GM19397 (cell line): ENCODE measurements around the gene OLFM4.

Experiments
- ATAC-seq: cut with Tn5 transposase; IDR thresholded peaks from one replicate; pipeline ENCODE4 v1.9.1; 2021; ENCODE audit warnings: mild to moderate bottlenecking, moderate library complexity; ENCODE audit not compliant: unreplicated experiment

OLFM4 gene, protein sequence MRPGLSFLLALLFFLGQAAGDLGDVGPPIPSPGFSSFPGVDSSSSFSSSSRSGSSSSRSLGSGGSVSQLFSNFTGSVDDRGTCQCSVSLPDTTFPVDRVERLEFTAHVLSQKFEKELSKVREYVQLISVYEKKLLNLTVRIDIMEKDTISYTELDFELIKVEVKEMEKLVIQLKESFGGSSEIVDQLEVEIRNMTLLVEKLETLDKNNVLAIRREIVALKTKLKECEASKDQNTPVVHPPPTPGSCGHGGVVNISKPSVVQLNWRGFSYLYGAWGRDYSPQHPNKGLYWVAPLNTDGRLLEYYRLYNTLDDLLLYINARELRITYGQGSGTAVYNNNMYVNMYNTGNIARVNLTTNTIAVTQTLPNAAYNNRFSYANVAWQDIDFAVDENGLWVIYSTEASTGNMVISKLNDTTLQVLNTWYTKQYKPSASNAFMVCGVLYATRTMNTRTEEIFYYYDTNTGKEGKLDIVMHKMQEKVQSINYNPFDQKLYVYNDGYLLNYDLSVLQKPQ

DNA sequence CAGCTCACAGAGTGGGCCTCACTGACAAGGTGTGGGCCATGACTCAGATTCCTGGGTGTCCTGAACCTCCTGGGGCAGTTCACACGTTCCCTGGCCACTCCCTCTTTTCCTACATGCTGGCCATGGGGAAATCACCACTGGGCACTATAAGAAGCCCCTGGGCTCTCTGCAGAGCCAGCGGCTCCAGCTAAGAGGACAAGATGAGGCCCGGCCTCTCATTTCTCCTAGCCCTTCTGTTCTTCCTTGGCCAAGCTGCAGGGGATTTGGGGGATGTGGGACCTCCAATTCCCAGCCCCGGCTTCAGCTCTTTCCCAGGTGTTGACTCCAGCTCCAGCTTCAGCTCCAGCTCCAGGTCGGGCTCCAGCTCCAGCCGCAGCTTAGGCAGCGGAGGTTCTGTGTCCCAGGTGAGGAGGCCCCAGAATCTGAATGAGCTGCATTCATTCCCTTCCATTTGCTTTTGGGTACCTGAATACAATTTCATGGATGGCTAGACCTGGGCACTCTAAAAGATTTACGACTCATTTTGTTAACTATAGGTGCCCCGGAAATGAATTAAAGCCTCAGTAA lies at the start of gene OLFM4:
OLFM4 (plus strand) TSS at position 177 of the 567 bp plus-strand sequence; CDS start at position 201, 24 bp downstream.
- no peak for ATAC-seq

DNA sequence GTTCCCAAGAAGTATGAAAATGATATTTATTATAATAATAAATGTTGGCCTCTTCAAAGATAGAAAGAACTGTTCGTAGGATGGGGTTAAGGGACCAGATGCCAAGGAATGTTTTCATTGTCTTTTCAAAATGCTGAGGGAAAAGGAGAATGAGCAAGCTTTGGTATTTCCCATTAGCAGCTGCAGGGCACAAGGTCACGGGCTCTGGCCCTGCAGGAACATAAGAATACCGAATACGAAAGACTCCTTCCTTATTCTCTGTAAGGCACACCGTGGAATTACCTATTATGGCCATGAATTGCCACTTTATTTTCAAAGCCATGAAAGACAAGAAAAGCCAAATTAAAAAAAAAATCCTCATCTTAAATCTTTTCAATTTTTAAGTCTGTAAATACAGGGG lies 49.6 kb upstream of the OLFM4 start:
- no peak for ATAC-seq

DNA sequence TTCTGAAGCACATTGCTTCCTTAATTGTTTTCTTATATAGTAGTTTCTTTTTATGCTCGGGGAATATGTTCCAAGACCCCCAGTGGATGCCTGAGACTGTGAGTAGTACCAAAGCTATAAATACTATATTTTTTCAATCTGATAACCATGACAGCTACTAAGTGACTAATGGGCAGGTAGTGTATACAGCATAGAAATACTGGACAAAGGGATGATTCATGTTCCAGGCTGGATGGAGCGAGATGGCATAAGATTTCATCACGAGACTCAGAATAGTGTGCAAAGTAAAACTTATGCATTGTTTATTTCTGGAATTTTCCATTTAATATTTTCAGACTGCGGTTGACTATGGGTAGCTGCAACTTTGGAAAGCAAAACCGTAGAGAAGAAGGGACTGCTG lies 47.9 kb upstream of the OLFM4 start:
- no peak for ATAC-seq

DNA sequence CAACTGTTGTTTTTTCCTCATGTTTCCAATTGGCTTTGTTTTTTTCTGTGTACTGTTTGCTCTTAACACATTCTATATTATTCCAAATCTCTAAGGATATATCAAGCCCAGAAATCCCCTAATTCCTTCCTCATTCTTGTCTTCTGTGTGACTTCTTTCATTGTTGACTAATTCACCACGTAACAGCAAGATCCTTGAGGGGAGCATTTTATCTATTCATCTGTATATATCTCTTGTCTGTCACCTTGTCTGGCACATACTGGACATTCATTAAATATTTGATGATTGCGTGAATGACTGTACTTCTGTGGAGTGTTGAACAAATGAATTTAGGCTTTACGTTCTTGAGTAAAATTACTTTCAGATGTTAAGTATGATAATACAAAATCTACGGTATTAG lies 44.8 kb upstream of the OLFM4 start:
- no peak for ATAC-seq

DNA sequence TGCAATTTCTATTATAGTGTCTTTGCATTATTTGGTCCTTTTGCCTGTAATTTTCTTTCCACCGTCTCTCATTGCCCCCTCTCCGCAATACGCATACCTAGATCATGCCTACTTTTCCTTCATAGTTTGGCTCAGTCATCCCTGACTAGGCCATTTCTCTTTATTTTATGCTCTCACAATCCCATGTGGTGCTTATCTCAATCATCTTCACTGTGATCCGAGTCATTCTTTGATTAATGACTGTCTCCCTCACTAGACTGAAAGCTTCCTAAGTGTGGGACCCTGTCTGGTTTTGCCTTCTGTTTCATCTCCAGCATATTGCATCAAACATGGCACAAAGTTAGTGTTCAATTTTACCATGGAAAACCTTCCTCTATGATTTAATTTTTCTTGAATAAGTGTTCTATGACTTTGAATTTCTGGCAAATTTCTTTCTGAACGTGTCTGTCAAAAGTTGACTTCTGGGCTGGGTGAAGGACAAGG lies 43.7 kb upstream of the OLFM4 start:
- no peak for ATAC-seq

DNA sequence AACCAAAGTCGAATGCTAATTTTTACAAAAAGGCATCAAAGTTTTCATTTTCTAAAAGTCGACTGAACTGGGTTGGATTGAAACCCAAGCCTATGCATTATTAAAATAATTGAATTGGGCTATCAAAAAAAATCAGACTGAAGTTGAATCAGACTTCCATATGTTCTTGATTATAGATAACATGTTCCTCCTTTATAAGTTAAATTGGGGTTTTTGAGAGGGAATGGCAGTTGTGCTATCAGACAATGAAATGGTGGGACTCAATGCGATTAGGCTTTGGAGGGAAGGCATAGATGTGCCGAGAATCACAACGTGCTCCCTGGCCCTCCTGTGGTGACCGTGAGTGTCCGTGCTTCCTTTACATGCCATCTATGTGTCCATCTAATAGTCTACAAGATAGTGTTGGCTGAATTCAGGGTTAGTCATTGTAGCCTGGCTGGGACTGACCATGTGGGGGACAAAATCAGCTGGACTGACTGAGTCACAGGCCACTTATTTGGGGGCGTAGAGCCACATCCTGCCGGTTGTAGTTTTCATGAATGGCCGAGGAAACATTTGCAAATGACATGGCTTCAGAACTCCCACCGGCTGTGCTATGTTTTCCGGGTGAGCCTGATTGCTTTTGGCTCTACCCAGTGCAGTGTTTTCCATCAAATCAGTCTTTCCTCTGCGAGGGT lies 37.1 kb upstream of the OLFM4 start:
- no peak for ATAC-seq

DNA sequence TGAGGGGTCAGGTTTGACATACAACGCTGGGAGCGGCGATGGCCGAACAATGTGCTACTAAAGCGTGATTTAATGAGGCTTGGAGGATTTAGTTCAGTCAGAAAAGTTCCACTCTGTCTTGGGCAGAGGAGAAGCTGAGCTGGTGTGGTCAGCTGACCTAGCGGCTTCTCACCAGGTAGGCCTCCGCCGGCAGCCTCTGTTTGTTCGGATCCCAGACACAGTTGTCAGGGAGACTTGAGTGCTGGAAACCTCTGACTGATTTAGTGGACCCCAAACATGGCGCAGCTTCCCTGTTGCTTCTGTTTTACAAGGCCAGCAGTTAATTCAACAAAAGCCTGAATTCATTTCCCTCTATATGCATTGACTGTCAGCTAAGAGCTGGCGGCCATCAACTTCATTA lies 36.5 kb upstream of the OLFM4 start:
- ATAC-seq: no peak

DNA sequence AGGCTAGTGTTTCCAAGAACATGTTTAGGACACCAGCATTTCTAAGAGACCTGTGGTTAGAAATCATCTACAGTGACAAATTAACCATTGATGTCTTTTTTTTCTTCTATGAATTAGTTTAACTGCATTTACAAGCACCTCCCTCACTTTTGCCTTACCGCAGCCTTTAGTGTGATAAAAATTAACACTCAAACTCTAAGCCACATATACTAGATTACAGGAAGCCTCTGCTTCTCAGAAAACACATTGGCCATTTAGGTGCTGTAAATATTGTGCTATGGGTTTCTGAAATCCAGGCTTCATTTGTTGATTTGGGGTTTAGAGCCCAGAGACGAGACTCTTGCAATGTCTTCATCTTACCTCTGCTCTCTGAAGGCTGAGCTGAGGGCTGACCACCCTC lies 34.6 kb upstream of the OLFM4 start:
- ATAC-seq: no peak

DNA sequence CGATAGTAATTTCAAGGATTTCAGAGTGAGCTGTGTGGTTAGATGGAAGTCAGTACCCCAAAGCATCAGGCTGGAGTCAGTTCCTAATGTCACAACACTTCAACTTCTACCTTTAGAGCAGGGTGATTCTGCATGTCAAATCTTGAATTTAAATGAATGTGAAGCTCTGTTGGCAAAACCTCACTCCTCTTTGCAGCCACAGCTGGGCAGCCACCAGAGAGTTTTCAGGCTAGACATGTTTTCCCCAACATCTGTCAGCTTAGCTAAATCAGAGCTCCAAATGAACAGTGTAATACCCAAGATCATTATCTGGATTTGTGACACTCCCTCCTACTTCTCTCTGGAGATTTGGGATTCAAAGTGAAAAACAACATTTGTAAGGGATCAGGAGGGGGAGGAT lies 33.7 kb upstream of the OLFM4 start:
- no peak for ATAC-seq

DNA sequence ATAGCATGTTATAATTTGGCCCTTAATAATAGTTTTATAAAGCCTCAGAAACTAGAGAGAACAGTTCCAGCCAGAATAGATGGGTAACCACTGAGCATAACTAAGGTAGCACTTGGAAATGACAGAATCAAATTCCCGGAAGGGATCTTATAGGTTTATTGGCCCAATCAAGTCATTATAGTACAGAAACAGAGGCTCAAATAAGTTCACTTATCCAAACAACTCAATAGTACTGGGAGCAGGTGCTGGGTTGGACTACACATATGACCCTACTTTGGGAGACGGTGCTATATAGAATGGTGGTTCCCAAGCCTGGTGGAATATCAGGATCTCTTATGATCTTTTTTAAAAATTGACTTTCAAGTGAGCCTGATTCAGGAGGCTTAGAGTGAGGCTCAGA lies 32.7 kb upstream of the OLFM4 start:
- ATAC-seq: no peak

DNA sequence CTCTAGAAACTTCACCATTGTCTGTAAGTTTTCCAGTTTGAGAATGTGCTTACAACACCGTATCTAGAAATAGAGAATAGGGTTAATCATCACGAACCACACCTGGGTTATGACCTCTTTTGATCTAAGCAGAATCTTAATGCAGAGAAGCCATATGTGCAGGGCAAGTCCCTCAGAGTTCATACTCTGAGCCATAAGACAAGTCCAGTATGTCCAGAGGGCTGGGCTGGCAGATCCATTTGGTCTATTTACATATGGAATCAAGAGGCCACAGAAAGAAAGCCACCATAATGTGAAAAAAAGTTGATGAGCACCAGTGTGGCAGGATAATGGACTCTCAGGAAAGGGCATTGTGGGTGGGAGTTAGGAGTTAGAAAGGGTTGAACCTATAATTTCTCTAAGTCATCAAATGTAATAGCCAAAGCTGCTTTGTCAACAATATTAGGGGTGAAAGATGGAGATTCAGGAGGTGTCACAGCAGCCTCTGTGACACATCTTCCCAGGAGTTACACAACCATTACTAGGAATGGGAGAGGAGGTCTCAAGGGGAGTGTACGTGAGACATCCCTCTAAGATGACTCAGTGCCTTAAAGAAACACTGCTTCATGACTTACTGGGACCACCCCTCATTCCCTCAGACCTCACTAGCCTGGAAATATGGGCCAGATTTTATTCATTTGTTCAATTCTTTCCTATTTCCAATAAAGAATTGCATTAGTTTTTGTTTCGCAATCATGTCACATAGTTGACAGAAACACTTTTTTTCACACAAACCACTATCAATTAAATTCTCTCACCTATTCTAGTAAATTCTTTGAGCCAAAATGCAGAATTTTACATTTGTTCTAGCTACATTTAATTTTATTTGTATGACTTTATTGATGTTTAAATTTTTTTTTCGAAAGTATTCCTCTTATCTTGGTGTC lies 30.4 kb upstream of the OLFM4 start:
- ATAC-seq: no peak

DNA sequence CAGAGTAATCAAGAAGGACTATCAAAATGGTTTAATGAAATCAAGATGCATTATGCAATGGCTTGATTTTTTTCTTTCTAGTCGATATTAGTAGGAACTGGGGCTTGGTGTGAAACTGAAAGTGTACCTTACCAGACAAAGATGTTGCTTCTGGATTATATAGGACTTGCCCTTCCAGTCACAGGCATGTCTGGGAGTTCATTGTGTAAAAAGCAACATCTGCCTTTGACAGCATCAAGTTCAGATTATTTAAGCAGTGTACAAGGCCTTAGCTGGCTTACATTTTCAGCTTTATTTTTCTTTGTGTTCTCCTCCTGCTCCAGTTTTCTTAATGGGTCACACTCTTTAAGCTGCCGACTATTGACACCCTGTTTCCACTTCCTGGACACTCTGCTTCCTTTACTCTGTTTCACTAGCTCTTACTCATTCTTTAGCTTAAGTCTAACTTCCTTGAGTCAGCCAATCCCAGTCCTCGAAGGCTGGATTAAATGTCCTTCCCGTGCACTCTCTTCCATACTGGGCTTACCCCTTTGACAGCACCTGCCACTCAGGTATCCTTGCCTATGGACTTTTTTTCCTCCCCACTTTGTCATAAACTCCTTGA lies 29.4 kb upstream of the OLFM4 start:
- no peak for ATAC-seq

DNA sequence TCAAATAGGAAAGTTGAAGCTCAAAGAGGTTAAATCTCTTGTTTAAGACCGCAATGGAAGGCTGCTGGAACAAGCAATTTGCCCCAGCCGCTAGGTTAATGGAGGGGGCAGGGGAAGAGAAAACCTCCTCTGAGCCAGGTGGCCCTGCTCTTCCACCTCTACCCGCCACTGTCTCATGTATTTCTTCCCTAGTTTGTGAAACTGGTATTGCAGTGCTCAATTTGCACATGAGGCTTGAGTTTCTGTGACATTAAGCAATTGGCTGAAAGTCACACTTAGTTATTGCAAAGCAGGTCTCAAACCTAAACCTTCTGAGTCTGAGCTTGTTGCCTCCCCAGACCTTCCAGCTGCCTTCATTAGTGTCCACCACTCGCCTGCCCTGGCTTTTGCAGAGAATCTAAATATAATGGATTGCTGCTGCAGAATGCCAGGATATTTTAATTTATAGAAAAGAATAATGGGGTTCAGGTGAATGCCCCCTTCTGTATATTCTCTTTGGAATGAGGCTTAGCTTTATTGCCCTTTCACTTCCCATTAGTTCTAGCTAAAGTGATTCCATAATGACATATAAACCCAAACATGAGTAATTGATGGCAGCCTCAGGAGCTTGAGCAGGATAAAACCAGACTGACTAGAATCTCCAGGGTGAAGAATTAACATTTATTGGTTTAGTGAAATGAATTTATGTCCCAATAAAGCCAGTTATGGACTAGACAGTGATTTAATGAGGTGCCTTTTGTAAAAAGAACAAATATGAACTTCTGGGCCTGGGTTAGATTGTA lies 27.0 kb upstream of the OLFM4 start:
- ATAC-seq: no peak

DNA sequence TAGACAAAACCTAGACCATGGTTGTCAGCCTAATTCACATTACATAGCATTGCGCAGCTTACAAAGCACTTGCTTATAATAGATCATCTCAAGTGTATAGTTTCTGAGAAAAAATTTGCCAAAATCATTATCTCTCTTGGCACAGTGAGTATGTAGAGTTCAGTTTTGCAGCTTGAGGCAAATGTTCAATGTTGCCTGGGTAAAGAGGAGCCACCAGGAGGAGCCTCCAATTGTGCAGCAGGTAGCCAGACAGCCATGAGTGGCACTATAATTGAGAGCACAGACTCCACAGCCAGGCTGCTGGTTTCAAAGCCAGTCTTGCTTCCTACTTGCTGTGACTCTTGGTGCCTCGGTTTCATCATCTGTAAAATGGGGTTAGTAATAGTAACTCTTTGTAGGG lies 24.0 kb upstream of the OLFM4 start:
- no peak for ATAC-seq

DNA sequence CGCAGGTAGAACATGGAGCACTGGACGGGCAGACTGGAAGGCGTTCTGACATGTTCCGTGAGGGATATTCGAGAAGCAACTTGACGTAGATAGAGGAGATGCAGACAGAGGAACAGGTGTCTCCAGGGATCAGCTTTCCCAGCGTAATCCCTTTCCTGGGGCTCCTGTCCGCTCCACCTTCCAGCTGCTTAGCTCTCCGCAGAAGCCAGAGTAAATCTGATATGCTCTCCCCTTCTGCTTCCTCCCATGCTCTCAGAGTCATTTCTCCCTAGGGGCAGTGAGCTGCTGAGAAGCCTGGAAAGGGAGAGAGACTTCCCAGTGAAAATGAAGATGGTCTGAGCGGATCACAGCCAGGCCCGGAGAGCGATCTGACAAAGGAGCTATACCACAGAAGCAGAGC lies 23.0 kb upstream of the OLFM4 start:
- ATAC-seq: no peak

DNA sequence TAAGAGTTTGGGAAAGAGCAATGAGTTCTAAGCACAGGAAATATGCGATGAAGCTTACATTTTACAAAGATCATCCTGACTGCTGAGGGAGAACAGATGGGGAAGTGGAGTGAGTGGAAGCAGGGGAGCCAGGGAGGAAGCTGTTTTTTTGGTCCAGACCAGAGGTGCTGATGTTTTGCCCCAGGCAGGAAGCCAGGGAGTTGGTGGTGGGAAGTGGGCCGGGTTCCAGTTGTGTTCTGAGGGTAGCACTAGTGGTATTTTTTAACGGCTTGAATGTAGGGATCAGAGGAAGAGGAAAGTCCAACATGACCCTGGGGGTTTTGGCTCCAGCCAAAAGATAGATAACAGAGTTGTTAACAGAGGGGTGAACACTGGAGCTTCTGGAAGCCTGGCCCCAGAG lies 20.7 kb upstream of the OLFM4 start:
- ATAC-seq: no peak

DNA sequence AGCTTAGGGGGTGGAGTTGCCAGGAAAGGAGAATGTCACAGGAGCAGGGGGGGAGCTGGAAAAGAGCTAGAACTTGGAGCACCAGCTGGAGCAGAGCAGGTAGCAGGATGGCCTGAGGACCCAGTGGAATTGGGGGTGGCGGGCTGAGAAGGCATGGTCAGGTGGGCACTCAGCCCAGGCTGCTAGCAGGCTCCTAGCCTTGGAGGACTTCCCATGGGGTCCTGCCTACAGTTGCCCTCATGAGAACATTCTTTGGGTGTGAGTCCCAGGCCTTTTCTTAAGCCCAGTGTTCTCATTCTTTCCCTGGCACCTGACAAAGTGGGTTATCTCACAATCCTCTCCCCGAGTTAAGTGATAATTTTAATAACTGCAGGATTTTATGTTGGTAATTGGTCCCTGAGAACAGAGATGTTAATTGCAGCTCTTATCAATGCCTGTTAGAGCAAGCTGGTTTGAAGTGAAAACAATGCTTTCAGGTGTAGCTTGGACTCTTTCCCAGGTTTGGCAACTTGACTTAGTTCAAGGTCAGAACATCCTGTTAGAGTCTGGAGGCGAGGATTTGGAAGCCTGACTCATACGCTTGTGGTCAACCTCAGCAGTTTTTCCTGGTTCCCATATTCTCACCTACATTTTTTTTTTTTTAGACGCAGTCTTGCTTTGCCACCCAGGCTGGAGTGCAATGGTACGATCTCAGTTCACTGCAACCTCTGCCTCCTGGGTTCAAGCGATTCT lies 18.1 kb upstream of the OLFM4 start:
- ATAC-seq: no peak

DNA sequence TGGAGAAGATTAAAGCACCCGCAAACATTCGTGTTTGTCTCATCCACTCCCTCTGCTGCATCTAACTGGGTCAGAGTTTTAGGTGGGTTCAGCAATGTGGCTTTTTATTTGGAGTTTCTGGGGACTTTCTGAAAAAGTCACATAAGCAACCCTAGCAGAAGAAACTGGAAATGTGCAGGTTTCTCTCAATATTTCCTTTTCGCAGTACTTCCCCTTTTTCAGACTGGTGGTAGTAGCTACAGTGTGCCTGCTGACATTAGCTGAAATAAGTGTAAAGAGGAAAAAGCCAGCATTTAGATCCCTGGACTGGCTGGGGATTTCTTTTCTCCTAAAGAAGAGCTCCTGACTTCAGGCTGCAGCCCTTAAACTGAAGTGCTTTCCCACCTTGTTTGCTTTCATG lies 15.9 kb upstream of the OLFM4 start:
- no peak for ATAC-seq

DNA sequence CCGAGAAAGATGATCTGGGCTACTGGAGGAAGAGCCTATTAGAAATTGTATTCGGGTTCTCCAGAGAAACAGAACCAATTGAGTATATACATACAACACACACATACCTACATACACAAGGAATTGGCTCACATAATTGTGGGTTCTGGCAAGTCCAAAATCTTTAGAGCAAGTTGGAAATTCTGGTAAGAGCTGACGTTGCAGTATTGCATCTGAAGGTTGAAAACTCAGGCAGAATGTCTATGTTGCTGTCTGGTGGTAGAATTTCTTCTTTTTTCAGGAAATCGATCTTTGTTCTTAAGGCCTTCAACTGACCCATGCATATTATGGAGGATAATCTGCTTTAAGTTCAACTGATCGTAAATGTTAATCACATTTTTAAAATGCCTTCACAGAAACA lies 15.5 kb upstream of the OLFM4 start:
- no peak for ATAC-seq
